Lower leg skin (tissue), 4 donors: ENCODE data around the gene LZIC. TPM values are rescaled to one million over a fixed set of nuclear protein-coding genes. Genes with fewer than 3 reads are reported as not detected.
A peak's percentile ranks its signal among the peaks of the same experiment; 100 is the strongest.
"Not testable (repeated sequence)": the region's sequence is repeated elsewhere in the genome, so short reads cannot be mapped to it uniquely, and the experiment has no call there.

ENCODE experiments used
- DNase-seq, 2 donors: peaks; one replicate each; pipeline ENCODE4 v3.0.0-alpha.2; 2019; ENCODE audit warnings: low spot score in 2 of 2
- H3K4me3 ChIP-seq: fragments of 200-600 bp; sonication (generic); 2 replicates; pipeline ENCODE4 v1.5.1; 2017; ENCODE audit warnings: mild to moderate bottlenecking, low read depth; ENCODE audit not compliant: poor library complexity, severe bottlenecking
- POLR2A ChIP-seq, 2 donors: fragments of 450-650 bp; IDR thresholded peaks; one replicate each; pipeline ENCODE4 v1.6.1; 2016 to 2017; ENCODE audit warnings: antibody characterized with exemption in 2 of 2, mild to moderate bottlenecking in 1 of 2, moderate library complexity in 1 of 2
- WGBS, 2 donors: methylation state at CpG; one replicate each; pipeline ENCODE4 v1.1.5; 2018; 5-methylcytosine and 5-hydroxymethylcytosine counted together
- intact Hi-C: fragments of 100-400 bp; cut with DNase I; formaldehyde crosslinking; loops from one replicate; pipeline ENCODE4 v1.15.0; 2023; ENCODE audit warnings: low total_unique reads
- total RNA-seq, 4 donors: library from RNA; depleted of rRNA; stranded (reverse); fragments of >200 nt; gene quantifications; one replicate each; pipeline ENCODE4 v1.1.0, GENCODE V29; 2016
- TF ChIP-seq, protein P1 (sequence below), 3 donors: fragments of 450-650 bp; IDR thresholded peaks; one replicate each; pipeline ENCODE4 v1.5.1; 2016; ENCODE audit warnings: antibody characterized with exemption in 3 of 3, mild to moderate bottlenecking in 3 of 3, moderate library complexity in 2 of 3

LZIC gene
- total RNA-seq, 4 donors from 2014 or later: 18.3 to 31.0 (median 27.4) TPM

DNA sequence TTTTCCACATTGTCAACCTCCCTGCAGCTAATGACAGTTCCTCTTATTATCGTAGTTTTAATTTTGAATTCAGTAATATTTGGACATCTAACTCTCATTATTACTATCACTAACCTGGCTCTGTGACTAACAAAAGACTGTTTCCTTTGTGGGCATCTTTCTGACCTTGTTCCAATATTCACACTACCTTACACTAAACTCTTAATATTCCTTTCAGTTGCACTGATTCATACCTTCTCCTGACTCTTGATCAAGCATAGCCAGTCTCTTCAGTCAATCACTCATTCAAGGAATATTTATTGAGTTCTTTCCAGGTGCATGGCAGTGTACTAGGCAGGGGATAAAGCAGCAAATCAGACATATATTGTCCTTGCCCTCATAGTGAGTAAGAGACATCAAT, 25.3 kb downstream of the LZIC start:
- intact Hi-C loops: no loop called here

GRCh38 chr1:9917495-9917894, 25.7 kb downstream of the LZIC start:
- WGBS, 2 donors: 95 to 100% methylated on average over 3 of the region's 3 CpGs
- H3K4me3 ChIP-seq, intact Hi-C loops: not testable (repeated sequence)
- DNase-seq: peak in 1 of 2 donors; percentile 40

More for the DNA sequence above, 25.3 kb downstream of the LZIC start:
- no peak overlapping the region for H3K4me3 ChIP-seq
- DNase-seq: no peak
- TF ChIP-seq POLR2A (IDR thresholded peaks at IDR 0.05): no peak
- TF ChIP-seq, protein P1, sequence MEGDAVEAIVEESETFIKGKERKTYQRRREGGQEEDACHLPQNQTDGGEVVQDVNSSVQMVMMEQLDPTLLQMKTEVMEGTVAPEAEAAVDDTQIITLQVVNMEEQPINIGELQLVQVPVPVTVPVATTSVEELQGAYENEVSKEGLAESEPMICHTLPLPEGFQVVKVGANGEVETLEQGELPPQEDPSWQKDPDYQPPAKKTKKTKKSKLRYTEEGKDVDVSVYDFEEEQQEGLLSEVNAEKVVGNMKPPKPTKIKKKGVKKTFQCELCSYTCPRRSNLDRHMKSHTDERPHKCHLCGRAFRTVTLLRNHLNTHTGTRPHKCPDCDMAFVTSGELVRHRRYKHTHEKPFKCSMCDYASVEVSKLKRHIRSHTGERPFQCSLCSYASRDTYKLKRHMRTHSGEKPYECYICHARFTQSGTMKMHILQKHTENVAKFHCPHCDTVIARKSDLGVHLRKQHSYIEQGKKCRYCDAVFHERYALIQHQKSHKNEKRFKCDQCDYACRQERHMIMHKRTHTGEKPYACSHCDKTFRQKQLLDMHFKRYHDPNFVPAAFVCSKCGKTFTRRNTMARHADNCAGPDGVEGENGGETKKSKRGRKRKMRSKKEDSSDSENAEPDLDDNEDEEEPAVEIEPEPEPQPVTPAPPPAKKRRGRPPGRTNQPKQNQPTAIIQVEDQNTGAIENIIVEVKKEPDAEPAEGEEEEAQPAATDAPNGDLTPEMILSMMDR (IDR thresholded peaks at IDR 0.05): no peak
- 91 to 93% methylated on average over 1 of the region's 1 CpG for whole genome bisulfite sequencing, 2 donors

GRCh38 chr1:9916452-9916851, 26.7 kb downstream of the LZIC start:
- TF ChIP-seq, protein P1 (IDR thresholded peaks at IDR 0.05): no peak
- no peak for TF ChIP-seq POLR2A (IDR thresholded peaks at IDR 0.05)

DNA sequence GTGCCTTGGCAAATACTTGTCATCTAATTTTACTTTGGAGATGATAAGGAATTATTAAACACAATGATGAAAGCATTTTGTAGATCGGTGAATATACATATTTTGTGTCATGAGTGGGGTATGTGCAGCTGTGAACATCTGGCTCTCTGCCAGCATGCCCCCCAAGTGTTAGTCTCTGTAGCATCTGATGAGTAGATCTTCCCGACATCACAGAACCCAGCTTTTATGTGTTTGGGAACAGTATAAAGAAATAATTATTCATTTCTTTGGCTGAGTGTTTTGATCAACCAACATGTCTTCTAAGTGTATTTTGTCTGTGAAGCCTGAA, 28.6 kb downstream of the LZIC start:
- intact Hi-C loops: no loop called here
- no peak overlapping the region for H3K4me3 ChIP-seq
- 47 to 55% methylated on average over 2 of the region's 2 CpGs for WGBS, 2 donors
- peak in 1 of 2 donors; percentile 69 for DNase-seq
- no peak for TF ChIP-seq POLR2A (IDR thresholded peaks at IDR 0.05)
- TF ChIP-seq, protein P1 (IDR thresholded peaks at IDR 0.05): no peak

More at GRCh38 chr1:9916452-9916851, 26.7 kb downstream of the LZIC start:
- 91 to 93% methylated on average over 2 of the region's 2 CpGs for WGBS, 2 donors
- intact Hi-C loops: no loop called here
- no peak for DNase-seq
- H3K4me3 ChIP-seq: no peak overlapping the region

DNA sequence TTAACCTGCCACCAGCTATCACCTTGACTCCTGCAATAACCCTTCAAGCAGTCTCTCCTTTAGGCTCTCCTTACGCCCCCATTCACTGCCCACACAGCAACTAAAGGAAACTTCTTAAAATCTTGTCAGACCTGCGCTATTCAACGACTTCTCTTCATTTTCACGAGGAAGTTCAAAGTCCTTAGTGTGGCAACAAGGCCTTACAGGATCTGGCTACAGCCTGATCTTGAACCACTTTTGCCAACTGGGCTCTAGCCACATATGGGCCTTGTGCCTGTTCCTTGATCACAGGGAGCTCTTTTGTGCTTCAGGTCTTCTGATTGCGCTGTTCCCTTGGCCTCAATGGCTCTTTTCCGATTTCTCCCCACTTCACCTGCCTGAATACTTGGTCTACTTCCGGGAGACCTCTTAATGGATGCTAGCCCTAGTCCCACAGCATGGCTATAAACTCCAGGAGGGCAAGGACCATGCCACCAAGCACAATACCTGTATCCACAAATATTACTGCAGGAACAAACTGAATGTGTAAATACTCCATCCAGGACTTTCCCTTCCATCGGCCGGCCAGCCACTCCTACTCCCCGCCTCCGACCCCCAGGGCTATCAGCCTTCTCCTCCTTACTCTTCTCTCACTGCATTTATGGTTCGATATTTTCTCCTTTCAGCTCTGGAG, 30.8 kb downstream of the LZIC start:
- intact Hi-C loops: no loop called here
- no peak overlapping the region for H3K4me3 ChIP-seq
- 68 to 79% methylated on average over 12 of the region's 12 CpGs for WGBS, 2 donors
- no peak for TF ChIP-seq POLR2A (IDR thresholded peaks at IDR 0.05)
- peak in 1 of 2 donors; percentile 46 for DNase-seq

GRCh38 chr1:9910423-9911178, 32.6 kb downstream of the LZIC start:
- intact Hi-C loops: no loop called here
- DNase-seq: peak; percentile 100

More at GRCh38 chr1:9910423-9911178, 32.6 kb downstream of the LZIC start:
- TF ChIP-seq, protein P1 (IDR thresholded peaks at IDR 0.05): no peak
- TF ChIP-seq POLR2A (IDR thresholded peaks at IDR 0.05): no peak
- no peak overlapping the region for H3K4me3 ChIP-seq
- 0 to 1% methylated on average over 38 to 41 of the region's 45 CpGs for WGBS, 2 donors
